ENCODE data around the gene CCDC7. TPM values are rescaled to one million over a fixed set of nuclear protein-coding genes. Genes with fewer than 3 reads are reported as not detected.

The CCDC7 gene
- total RNA-seq, 2 experiments from 2014 or later, result 9.8 to 12.3 TPM

DNA sequence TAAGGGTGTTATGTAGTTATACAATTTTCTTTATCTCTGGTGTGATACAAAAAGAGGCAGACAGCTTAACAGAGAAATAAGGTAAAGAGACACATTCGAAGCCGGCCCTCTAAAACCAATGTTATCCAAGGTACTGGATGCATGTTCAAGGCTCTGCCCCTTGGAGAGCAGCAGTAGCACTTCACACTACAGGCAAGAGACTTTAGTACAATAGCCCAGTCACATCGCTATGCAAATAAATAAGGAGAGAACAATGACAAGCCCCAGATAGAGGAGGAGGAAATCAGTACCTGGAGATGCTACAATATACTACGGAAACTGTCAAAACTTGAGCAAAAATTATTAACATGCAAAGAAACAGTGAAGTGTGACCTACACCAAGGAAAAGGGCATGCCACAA is 401.0 kb downstream of the CCDC7 start:
- BruUV-seq (replicated peaks), result no TSS peak

GRCh38 chr10:32851301-32851700 is 405.4 kb downstream of the CCDC7 start:
- no TSS peak for BruUV-seq (replicated peaks)
- H4K20me1 ChIP-seq (ENCODE audit: insufficient read depth, low read length), result no peaks in the 10 kb centered on the region
- no peak overlapping the region for H3K4me2 ChIP-seq (ENCODE audit: low read length)
- H3K9me3 ChIP-seq (ENCODE audit: low read length), result no peaks in the 10 kb centered on the region
- H3K36me3 ChIP-seq (ENCODE audit: insufficient read depth, low read length), result no peaks in the 10 kb centered on the region
- intact Hi-C loops (cut with micrococcal nuclease; ENCODE audit: unreplicated experiment), result no loop called here
- ChIA-PET POLR2A (no interaction called here), CTCF (ENCODE audit: unreplicated experiment) (no interaction called here)
- H3K9me2 ChIP-seq (ENCODE audit: insufficient read depth, low read length), result no peaks in the 10 kb centered on the region
- H2AFZ ChIP-seq (ENCODE audit: low read length), result no peak overlapping the region
- H3K4me1 ChIP-seq (ENCODE audit: insufficient read depth, low read length, poor library complexity, severe bottlenecking), result no peaks in the 10 kb centered on the region
- H3K79me2 ChIP-seq (ENCODE audit: insufficient read depth, low read depth, low read length), result no peaks in the 10 kb centered on the region
- no peak for DNase-seq (ENCODE audit: low spot score)
- H3K27ac ChIP-seq (ENCODE audit: low read depth, low read length, poor library complexity, severe bottlenecking), result no peak overlapping the region
- no peak overlapping the region for H3K4me3 ChIP-seq (ENCODE audit: low read depth, low read length, poor library complexity, severe bottlenecking)
- TF ChIP-seq CTCF (conservative IDR thresholded peaks at IDR 0.05; ENCODE audit: low read length) (no peak), EZH2phosphoT487 (IDR thresholded peaks at IDR 0.05; ENCODE audit: borderline replicate concordance, low read depth, low read length) (no peak)

More for the DNA sequence above, 401.0 kb downstream of the CCDC7 start:
- Histone ChIP-seq H4K20me1 (ENCODE audit: insufficient read depth, low read length) (no peaks in the 10 kb centered on the region), H3K4me3 (ENCODE audit: low read depth, low read length, poor library complexity, severe bottlenecking) (no peak overlapping the region), H3K79me2 (ENCODE audit: insufficient read depth, low read depth, low read length) (no peaks in the 10 kb centered on the region), H3K9me3 (ENCODE audit: low read length) (no peaks in the 10 kb centered on the region), H3K4me2 (ENCODE audit: low read length) (no peak overlapping the region), H3K9me2 (ENCODE audit: insufficient read depth, low read length) (no peaks in the 10 kb centered on the region), H3K36me3 (ENCODE audit: insufficient read depth, low read length) (no peaks in the 10 kb centered on the region), H3K4me1 (ENCODE audit: insufficient read depth, low read length, poor library complexity, severe bottlenecking) (no peaks in the 10 kb centered on the region), H2AFZ (ENCODE audit: low read length) (no peak overlapping the region), H3K27ac (ENCODE audit: low read depth, low read length, poor library complexity, severe bottlenecking) (no peak overlapping the region)
- CTCF ChIA-PET (ENCODE audit: unreplicated experiment), result interaction anchor here (0.5 kb wide), 1 partner anchor 316 kb away, joined by 4 read pairs; no protein-coding TSS in a partner anchor
- intact Hi-C loops (cut with micrococcal nuclease; ENCODE audit: unreplicated experiment), result no loop called here
- TF ChIP-seq CTCF (conservative IDR thresholded peaks at IDR 0.05; ENCODE audit: low read length) (no peak), EZH2phosphoT487 (IDR thresholded peaks at IDR 0.05; ENCODE audit: borderline replicate concordance, low read depth, low read length) (no peak)
- POLR2A ChIA-PET, result no interaction called here
- no peak for DNase-seq (ENCODE audit: low spot score)

DNA sequence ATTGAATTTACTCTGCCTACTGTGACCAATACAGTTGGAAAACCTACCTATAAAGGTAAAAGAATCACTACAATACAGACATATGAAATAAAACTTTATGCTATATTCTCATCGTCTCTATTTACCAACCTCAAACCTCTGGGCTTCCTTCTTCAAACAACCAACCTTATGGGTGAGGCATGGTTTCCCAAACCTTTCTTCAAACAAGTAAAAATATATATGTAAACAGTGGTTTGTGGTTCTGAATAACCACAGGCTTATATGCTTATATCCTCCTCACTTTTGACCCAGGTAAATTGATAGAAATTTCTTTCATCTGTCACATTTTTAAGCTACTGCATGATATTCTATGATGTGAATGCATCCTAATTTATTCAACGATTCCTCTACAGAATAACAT is 408.5 kb downstream of the CCDC7 start:
- intact Hi-C loops (cut with micrococcal nuclease; ENCODE audit: unreplicated experiment), result no loop called here

More for the DNA sequence above, 408.5 kb downstream of the CCDC7 start:
- Histone ChIP-seq H3K9me3 (ENCODE audit: low read length) (no peaks in the 10 kb centered on the region), H2AFZ (ENCODE audit: low read length) (no peak overlapping the region), H3K4me1 (ENCODE audit: insufficient read depth, low read length, poor library complexity, severe bottlenecking) (no peaks in the 10 kb centered on the region), H3K79me2 (ENCODE audit: insufficient read depth, low read depth, low read length) (no peaks in the 10 kb centered on the region), H3K4me2 (ENCODE audit: low read length) (no peak overlapping the region), H3K9me2 (ENCODE audit: insufficient read depth, low read length) (no peaks in the 10 kb centered on the region), H3K4me3 (ENCODE audit: low read depth, low read length, poor library complexity, severe bottlenecking) (no peak overlapping the region), H3K27ac (ENCODE audit: low read depth, low read length, poor library complexity, severe bottlenecking) (no peak overlapping the region), H3K36me3 (ENCODE audit: insufficient read depth, low read length) (no peaks in the 10 kb centered on the region), H4K20me1 (ENCODE audit: insufficient read depth, low read length) (no peaks in the 10 kb centered on the region)
- TF ChIP-seq EZH2phosphoT487 (IDR thresholded peaks at IDR 0.05; ENCODE audit: borderline replicate concordance, low read depth, low read length), result no peak
- TF ChIP-seq CTCF (conservative IDR thresholded peaks at IDR 0.05; ENCODE audit: low read length), result no peak
- POLR2A ChIA-PET, result interaction anchor here (0.7 kb wide), 1 partner anchor 15 kb away, joined by 3 read pairs; no protein-coding TSS in a partner anchor
- CTCF ChIA-PET (ENCODE audit: unreplicated experiment), result no interaction called here
- no TSS peak for BruUV-seq (replicated peaks)
- DNase-seq (ENCODE audit: low spot score), result no peak
